OCI-LY1 (cell line): ENCODE data around the gene CCDC102A.
"Not testable (repeated sequence)": the region's sequence is repeated elsewhere in the genome, so short reads cannot be mapped to it uniquely, and the experiment has no call there.

ENCODE experiments used
- H2AFZ ChIP-seq: fragments of 200-600 bp; sonication (generic), shearing (Covaris generic); 2 replicates; pipeline ENCODE4 v1.6.0; 2014; ENCODE audit warnings: antibody characterized with exemption, mild to moderate bottlenecking, low read length
- H3F3A ChIP-seq: fragments of 200-600 bp; sonication (generic), shearing (Covaris generic); 2 replicates; pipeline ENCODE4 v1.6.0; 2014; ENCODE audit warnings: mild to moderate bottlenecking, antibody characterized with exemption, low read length, moderate library complexity; ENCODE audit not compliant: insufficient read depth
- H3K27ac ChIP-seq: fragments of 200-600 bp; sonication (generic); 2 replicates; pipeline ENCODE4 v1.5.1; 2014; ENCODE audit warnings: low read length, mixed run types, mild to moderate bottlenecking, low read depth; ENCODE audit not compliant: poor library complexity, severe bottlenecking
- H3K27me3 ChIP-seq: fragments of 200-600 bp; sonication (generic); 2 replicates; pipeline ENCODE4 v1.6.0; 2014; ENCODE audit warnings: antibody characterized with exemption, mild to moderate bottlenecking, low read length, moderate library complexity; ENCODE audit not compliant: insufficient read depth
- H3K36me3 ChIP-seq: fragments of 200-600 bp; sonication (generic); 2 replicates; pipeline ENCODE4 v1.6.1; 2014; ENCODE audit warnings: mild to moderate bottlenecking, antibody characterized with exemption, low read length, moderate library complexity, mixed read lengths; ENCODE audit not compliant: insufficient read depth
- H3K4me1 ChIP-seq: fragments of 200-600 bp; sonication (generic); 2 replicates; pipeline ENCODE4 v1.5.1; 2014; ENCODE audit warnings: mild to moderate bottlenecking, low read length, moderate library complexity; ENCODE audit not compliant: insufficient read depth, severe bottlenecking
- H3K4me2 ChIP-seq: fragments of 200-600 bp; sonication (generic), shearing (Covaris generic); 2 replicates; pipeline ENCODE4 v1.6.1; 2014; ENCODE audit warnings: low read length
- H3K4me3 ChIP-seq: fragments of 200-600 bp; sonication (generic); 2 replicates; pipeline ENCODE4 v1.5.1; 2014; ENCODE audit warnings: low read length, low read depth, mild to moderate bottlenecking, mixed read lengths; ENCODE audit not compliant: poor library complexity, severe bottlenecking
- H3K79me2 ChIP-seq: fragments of 200-600 bp; shearing (Covaris generic); 2 replicates; pipeline ENCODE4 v1.6.1; 2016; ENCODE audit warnings: mixed run types, low read length, mixed read lengths; ENCODE audit not compliant: insufficient read depth
- H3K9ac ChIP-seq: fragments of 200-600 bp; sonication (generic), shearing (Covaris generic); 2 replicates; pipeline ENCODE4 v1.6.1; 2014; ENCODE audit warnings: mild to moderate bottlenecking, low read length, mixed read lengths
- H3K9me2 ChIP-seq: fragments of 200-600 bp; sonication (generic), shearing (Covaris generic); 2 replicates; pipeline ENCODE4 v1.6.1; 2014; ENCODE audit warnings: low read depth, mild to moderate bottlenecking, low read length, mixed read lengths
- H3K9me3 ChIP-seq: fragments of 200-600 bp; shearing (Covaris generic); 2 replicates; pipeline ENCODE4 v1.6.1; 2014; ENCODE audit warnings: low read length, mixed read lengths
- H4K20me1 ChIP-seq: fragments of 200-600 bp; sonication (generic), shearing (Covaris generic); 2 replicates; pipeline ENCODE4 v1.6.0; 2016; ENCODE audit warnings: mild to moderate bottlenecking, low read length; ENCODE audit not compliant: insufficient read depth
- CTCF ChIP-seq: fragments of 200-600 bp; sonication (generic), shearing (Covaris generic); IDR thresholded peaks from 2 replicates; pipeline ENCODE4 v1.5.1; 2017; ENCODE audit warnings: mild to moderate bottlenecking, antibody characterized with exemption, low read length, moderate library complexity, mixed read lengths
- EZH2 ChIP-seq: fragments of 200-600 bp; sonication (generic), shearing (Covaris generic); IDR thresholded peaks from 2 replicates; pipeline ENCODE4 v1.8.0; 2017; ENCODE audit warnings: borderline replicate concordance, mixed run types, mild to moderate bottlenecking, antibody characterized with exemption, low read length, moderate library complexity, mixed read lengths

CCDC102A gene

GRCh38 chr16:57551057-57551456 is 14.7 kb upstream of the CCDC102A start:
- Histone ChIP-seq H3K4me2 (no peak overlapping the region), H3K4me1 (no peaks in the 10 kb centered on the region), H3K4me3 (no peak overlapping the region), H3K36me3 (no peaks in the 10 kb centered on the region), H3K9ac (no peak overlapping the region), H4K20me1 (no peaks in the 10 kb centered on the region), H3K9me3 (no peaks in the 10 kb centered on the region), H2AFZ (no peak overlapping the region), H3K79me2 (no peaks in the 10 kb centered on the region), H3K27ac (no peak overlapping the region), H3F3A (no peaks in the 10 kb centered on the region), H3K27me3 (no peaks in the 10 kb centered on the region), H3K9me2 (no peaks in the 10 kb centered on the region)
- no peak for TF ChIP-seq EZH2
- TF ChIP-seq CTCF: no peak

- no peak overlapping the region for H3K4me2 ChIP-seq
- no peaks in the 10 kb centered on the region for H3K9me3 ChIP-seq
- H3K79me2 ChIP-seq: no peaks in the 10 kb centered on the region
- H3K27me3 ChIP-seq: no peaks in the 10 kb centered on the region
- no peak for TF ChIP-seq EZH2
- TF ChIP-seq CTCF: no peak
- no peak overlapping the region for H3K9ac ChIP-seq
- H2AFZ ChIP-seq: no peak overlapping the region
- no peaks in the 10 kb centered on the region for H3K4me1 ChIP-seq
- no peak overlapping the region for H3K4me3 ChIP-seq
- H3K36me3 ChIP-seq: no peaks in the 10 kb centered on the region
- no peak overlapping the region for H3K27ac ChIP-seq
- H3F3A ChIP-seq: no peaks in the 10 kb centered on the region
- H4K20me1 ChIP-seq: no peaks in the 10 kb centered on the region
- H3K9me2 ChIP-seq: no peaks in the 10 kb centered on the region
Observed at GRCh38 chr16:57549730-57550129, 13.4 kb upstream of the CCDC102A start.

GRCh38 chr16:57548408-57548807 is 12.0 kb upstream of the CCDC102A start:
- Histone ChIP-seq H3K4me2 (no peak overlapping the region), H3K9me3 (no peaks in the 10 kb centered on the region), H3K27ac (no peak overlapping the region), H3K79me2 (no peaks in the 10 kb centered on the region), H3K9me2 (no peaks in the 10 kb centered on the region), H3F3A (no peaks in the 10 kb centered on the region), H3K9ac (no peak overlapping the region), H3K36me3 (no peaks in the 10 kb centered on the region), H4K20me1 (no peaks in the 10 kb centered on the region), H3K4me1 (no peaks in the 10 kb centered on the region), H3K27me3 (no peaks in the 10 kb centered on the region), H3K4me3 (no peak overlapping the region), H2AFZ (no peak overlapping the region)
- TF ChIP-seq EZH2: no peak
- TF ChIP-seq CTCF: no peak

GRCh38 chr16:57547524-57547923 is 11.2 kb upstream of the CCDC102A start:
- H3K4me3 ChIP-seq, H3K4me1 ChIP-seq, H3K9me3 ChIP-seq, H3K9me2 ChIP-seq, H3K4me2 ChIP-seq, H3K27ac ChIP-seq, H2AFZ ChIP-seq, H3K79me2 ChIP-seq, H3F3A ChIP-seq, H3K36me3 ChIP-seq, H3K27me3 ChIP-seq, H3K9ac ChIP-seq, H4K20me1 ChIP-seq: not testable (repeated sequence)
